MV-4-11 (cell line): ENCODE measurements around the gene OCSTAMP.

ENCODE experiments used
- DNase-seq: peaks from one replicate; lab custom pipeline; 2025; lab: John Stamatoyannopoulos, UW

Gene OCSTAMP

GRCh38 chr20:46512943-46513844 lies 37.3 kb downstream of the OCSTAMP start, which contains the start of gene ZNF334:
Gene ZNF334 (minus strand): TSS chr20:46513559. CDS start chr20:46512102, 1,457 bp downstream.
- peak; percentile 82 for DNase-seq

- DNase-seq, result no peak
These were observed 40.9 kb downstream of the OCSTAMP start for GRCh38 chr20:46509523-46509922.

- DNase-seq, result no peak
These were observed 42.6 kb downstream of the OCSTAMP start for GRCh38 chr20:46507760-46508407.

- DNase-seq, result no peak
These were observed 44.9 kb downstream of the OCSTAMP start for GRCh38 chr20:46505506-46505905.

- DNase-seq, result no peak
These were observed 48.5 kb downstream of the OCSTAMP start for GRCh38 chr20:46501961-46502360.

GRCh38 chr20:46501337-46501942 lies 49.0 kb downstream of the OCSTAMP start:
- no peak for DNase-seq

GRCh38 chr20:46494077-46494476 lies 56.4 kb downstream of the OCSTAMP start:
- DNase-seq, result no peak

GRCh38 chr20:46491354-46491753 lies 59.1 kb downstream of the OCSTAMP start:
- DNase-seq, result no peak
